BE2C (cell line): ENCODE data around the gene PRR18.

Source experiments
- DNase-seq: peaks from one replicate; pipeline ENCODE4 v3.0.0-alpha.2; 2020
- H3K27me3 ChIP-seq: fragments of 250-450 bp; sonication (Bioruptor Pico); 2 replicates; pipeline ENCODE4 v1.5.1; 2020; ENCODE audit warnings: mild to moderate bottlenecking
- H3K36me3 ChIP-seq: fragments of 250-450 bp; sonication (Bioruptor Pico); 2 replicates; pipeline ENCODE4 v1.5.1; 2020; ENCODE audit warnings: mild to moderate bottlenecking
- H3K4me1 ChIP-seq: fragments of 250-450 bp; sonication (Bioruptor Pico); 2 replicates; pipeline ENCODE4 v1.5.1; 2020
- H3K4me3 ChIP-seq: 2 replicates; pipeline ENCODE4 v1.5.1; 2011; ENCODE audit warnings: low read depth, low read length
- H3K9me3 ChIP-seq: fragments of 250-450 bp; sonication (Bioruptor Pico); 2 replicates; pipeline ENCODE4 v1.5.1; 2020
- CTCF ChIP-seq: IDR thresholded peaks from 2 replicates; pipeline ENCODE4 v1.5.1; 2012; ENCODE audit warnings: mild to moderate bottlenecking, low read depth, low read length

PRR18 gene

GRCh38 chr6:166268431-166268830 lies 39.8 kb downstream of the PRR18 start:
- no peak for DNase-seq
- H3K27me3 ChIP-seq = no peaks in the 10 kb centered on the region
- H3K36me3 ChIP-seq = no peaks in the 10 kb centered on the region
- H3K4me1 ChIP-seq = no peaks in the 10 kb centered on the region
- H3K9me3 ChIP-seq = no peaks in the 10 kb centered on the region
- H3K4me3 ChIP-seq = no peak overlapping the region
- no peak for TF ChIP-seq CTCF

- no peak overlapping the region for H3K4me3 ChIP-seq
- no peaks in the 10 kb centered on the region for H3K27me3 ChIP-seq
- H3K9me3 ChIP-seq = no peaks in the 10 kb centered on the region
- no peaks in the 10 kb centered on the region for H3K4me1 ChIP-seq
- no peaks in the 10 kb centered on the region for H3K36me3 ChIP-seq
- DNase-seq = no peak
- no peak for TF ChIP-seq CTCF
These were observed 40.7 kb downstream of the PRR18 start for GRCh38 chr6:166267526-166267925.

GRCh38 chr6:166266336-166266735 lies 41.9 kb downstream of the PRR18 start:
- no peak for TF ChIP-seq CTCF
- no peaks in the 10 kb centered on the region for H3K36me3 ChIP-seq
- H3K4me3 ChIP-seq = no peak overlapping the region
- DNase-seq = no peak
- no peaks in the 10 kb centered on the region for H3K27me3 ChIP-seq
- H3K9me3 ChIP-seq = no peaks in the 10 kb centered on the region
- no peaks in the 10 kb centered on the region for H3K4me1 ChIP-seq

- Histone ChIP-seq H3K4me1 (no peaks in the 10 kb centered on the region), H3K36me3 (no peaks in the 10 kb centered on the region), H3K9me3 (no peaks in the 10 kb centered on the region), H3K4me3 (no peak overlapping the region), H3K27me3 (no peaks in the 10 kb centered on the region)
- TF ChIP-seq CTCF = no peak
- no peak for DNase-seq
These were observed 45.3 kb downstream of the PRR18 start for GRCh38 chr6:166262743-166263515.

- DNase-seq = no peak
- Histone ChIP-seq H3K36me3 (no peaks in the 10 kb centered on the region), H3K9me3 (no peaks in the 10 kb centered on the region), H3K27me3 (peaks cover 4% of the 10 kb centered on the region), H3K4me1 (no peaks in the 10 kb centered on the region), H3K4me3 (no peak overlapping the region)
- no peak for TF ChIP-seq CTCF
These were observed 48.8 kb downstream of the PRR18 start for GRCh38 chr6:166259296-166259977.

- no peak overlapping the region for H3K4me3 ChIP-seq
- no peak for TF ChIP-seq CTCF
- H3K4me1 ChIP-seq = no peaks in the 10 kb centered on the region
- DNase-seq = no peak
- no peaks in the 10 kb centered on the region for H3K36me3 ChIP-seq
- H3K27me3 ChIP-seq = peaks cover 10% of the 10 kb centered on the region
- H3K9me3 ChIP-seq = no peaks in the 10 kb centered on the region
These were observed 49.3 kb downstream of the PRR18 start for GRCh38 chr6:166258854-166259276.
